Cerebellar cortex (tissue), 1 donor: ENCODE measurements around the gene DBX1.

Experiments used
- DNase-seq: peaks from one replicate; pipeline ENCODE4 v3.0.0-alpha.2; 2015; ENCODE audit warnings: low spot score

The DBX1 gene

GRCh38 chr11:20120134-20120925, 39.9 kb downstream of the DBX1 start:
- no peak for DNase-seq

GRCh38 chr11:20119315-20119714, 41.0 kb downstream of the DBX1 start:
- no peak for DNase-seq

GRCh38 chr11:20118209-20118608, 42.1 kb downstream of the DBX1 start:
- DNase-seq, result no peak

- DNase-seq, result no peak
Measured at GRCh38 chr11:20117291-20117690, 43.0 kb downstream of the DBX1 start.

- DNase-seq, result no peak
Measured at GRCh38 chr11:20116825-20117224, 43.5 kb downstream of the DBX1 start.

GRCh38 chr11:20114588-20114987, 45.7 kb downstream of the DBX1 start:
- DNase-seq, result no peak

GRCh38 chr11:20113149-20113438, 47.2 kb downstream of the DBX1 start:
- DNase-seq, result no peak

- peak; percentile 89 for DNase-seq
Measured at GRCh38 chr11:20112291-20113148, 47.8 kb downstream of the DBX1 start.

GRCh38 chr11:20111871-20112270, 48.4 kb downstream of the DBX1 start:
- no peak for DNase-seq

- DNase-seq, result peak; percentile 53
Measured at GRCh38 chr11:20110908-20111669, 49.2 kb downstream of the DBX1 start.

GRCh38 chr11:20109731-20110445, 50.4 kb downstream of the DBX1 start:
- no peak for DNase-seq
